HepG2 (cell line): ENCODE data around the gene SLC43A1. TPM values are rescaled to one million over a fixed set of nuclear protein-coding genes. Genes with fewer than 3 reads are reported as not detected.

Source experiments
- CBX5 ChIP-seq: sonication (generic); formaldehyde crosslinking; IDR thresholded peaks from 2 replicates; pipeline ENCODE4 v1.4.0; 2020; ENCODE audit warnings: missing genetic modification reagents, borderline replicate concordance
- CEBPZ ChIP-seq: IDR thresholded peaks from 2 replicates; pipeline ENCODE4 v1.6.1; 2012; ENCODE audit warnings: low read length, improper control_type of control experiment
- GZF1 ChIP-seq: sonication (generic); formaldehyde crosslinking; IDR thresholded peaks from 2 replicates; pipeline ENCODE4 v1.5.1; 2020; ENCODE audit warnings: mild to moderate bottlenecking, missing genetic modification reagents
- HDAC1 ChIP-seq: sonication (generic); formaldehyde crosslinking; IDR thresholded peaks from 2 replicates; pipeline ENCODE4 v1.5.1; 2020; ENCODE audit warnings: mild to moderate bottlenecking, missing genetic modification reagents
- HNF4G ChIP-seq, 2 experiments: sonication (generic) in 1 of 2; formaldehyde crosslinking in 1 of 2; IDR thresholded peaks; 2 replicates each; pipeline versions ENCODE4 v1.4.0 to v1.6.1; 2011 to 2020; ENCODE audit warnings: borderline replicate concordance in 2 of 2, low read depth in 2 of 2, mild to moderate bottlenecking in 2 of 2, low read length in 1 of 2, missing genetic modification reagents in 1 of 2, moderate library complexity in 1 of 2
- MED1 ChIP-seq: sonication (generic); formaldehyde crosslinking; IDR thresholded peaks from 2 replicates; pipeline ENCODE4 v1.4.0; 2020; ENCODE audit warnings: missing genetic modification reagents
- MXD4 ChIP-seq: IDR thresholded peaks from 2 replicates; pipeline ENCODE4 v1.6.1; 2016; ENCODE audit warnings: mild to moderate bottlenecking, missing biosample characterization, missing genetic modification reagents
- RAD21 ChIP-seq: fragments of 450-650 bp; formaldehyde crosslinking; IDR thresholded peaks from 2 replicates; pipeline ENCODE4 v1.5.0; 2020; ENCODE audit warnings: mild to moderate bottlenecking
- REL ChIP-seq: sonication (generic); formaldehyde crosslinking; conservative IDR thresholded peaks from 2 replicates; pipeline ENCODE4 v1.8.0; 2022; ENCODE audit warnings: mild to moderate bottlenecking, missing genetic modification reagents, moderate library complexity
- TIGD3 ChIP-seq: sonication (generic); formaldehyde crosslinking; IDR thresholded peaks from 2 replicates; pipeline ENCODE4 v1.5.1; 2020; ENCODE audit warnings: mild to moderate bottlenecking, missing genetic modification reagents, borderline replicate concordance
- ZFP41 ChIP-seq: sonication (generic); formaldehyde crosslinking; IDR thresholded peaks from 2 replicates; pipeline ENCODE4 v1.4.0; 2020; ENCODE audit warnings: mild to moderate bottlenecking, missing genetic modification reagents, borderline replicate concordance
- ZNF382 ChIP-seq: sonication (generic); formaldehyde crosslinking; IDR thresholded peaks from 2 replicates; pipeline ENCODE4 v1.5.0; 2020; ENCODE audit warnings: missing genetic modification reagents, mild to moderate bottlenecking, borderline replicate concordance
- ZNF556 ChIP-seq: sonication (generic); formaldehyde crosslinking; IDR thresholded peaks from 2 replicates; pipeline ENCODE4 v1.4.0; 2020; ENCODE audit warnings: mild to moderate bottlenecking, missing genetic modification reagents, borderline replicate concordance
- ZNF775 ChIP-seq: sonication (generic); formaldehyde crosslinking; IDR thresholded peaks from 2 replicates; pipeline ENCODE4 v1.4.0; 2020; ENCODE audit warnings: missing genetic modification reagents, mild to moderate bottlenecking, moderate library complexity, borderline replicate concordance
- polyA plus RNA-seq, 8 experiments: library from polyadenylated mRNA; depleted of rRNA in 3 of 8; stranded (reverse) in 7 of 8; unstranded in 1 of 8; fragments of >200 nt; fragmentation: Illumina TruSeq in 4 of 8; extraction: Trizol in 4 of 8; gene quantifications; 2 replicates each; pipeline versions ENCODE4 v1.2.1 to v1.2.3, GENCODE V29; 2011 to 2016; ENCODE audit warnings: low read depth in 4 of 8, missing spikeins in 1 of 8, mixed read lengths in 1 of 8; ENCODE audit not compliant: insufficient read depth in 1 of 8
- total RNA-seq, 5 experiments: library from RNA; depleted of rRNA; stranded (reverse); fragments of >200 nt; fragmentation: Illumina TruSeq; extraction: Trizol; gene quantifications; 2 replicates each; pipeline ENCODE4 v1.2.3, GENCODE V29; 2016; ENCODE audit warnings: low read depth in 1 of 5
- TF ChIP-seq, protein P1 (sequence below): sonication (generic); formaldehyde crosslinking; conservative IDR thresholded peaks from 2 replicates; pipeline ENCODE4 v1.4.0; 2020; ENCODE audit warnings: mild to moderate bottlenecking, missing genetic modification reagents, moderate library complexity
- TF ChIP-seq, protein P2 (sequence below): IDR thresholded peaks from 2 replicates; pipeline ENCODE4 v1.6.1; 2016; ENCODE audit warnings: mild to moderate bottlenecking, missing biosample characterization, missing genetic modification reagents

SLC43A1 gene
- total and polyA plus RNA-seq, 2 of the 13 experiments (the other 11 are each of a cell fraction or from before 2014, with no cell fraction given) = 72.3 to 87.6 TPM

GRCh38 chr11:57508341-57509170 lies 6.9 kb downstream of the SLC43A1 start (continued):
- TF ChIP-seq TIGD3 = no peak
- TF ChIP-seq, protein P1, sequence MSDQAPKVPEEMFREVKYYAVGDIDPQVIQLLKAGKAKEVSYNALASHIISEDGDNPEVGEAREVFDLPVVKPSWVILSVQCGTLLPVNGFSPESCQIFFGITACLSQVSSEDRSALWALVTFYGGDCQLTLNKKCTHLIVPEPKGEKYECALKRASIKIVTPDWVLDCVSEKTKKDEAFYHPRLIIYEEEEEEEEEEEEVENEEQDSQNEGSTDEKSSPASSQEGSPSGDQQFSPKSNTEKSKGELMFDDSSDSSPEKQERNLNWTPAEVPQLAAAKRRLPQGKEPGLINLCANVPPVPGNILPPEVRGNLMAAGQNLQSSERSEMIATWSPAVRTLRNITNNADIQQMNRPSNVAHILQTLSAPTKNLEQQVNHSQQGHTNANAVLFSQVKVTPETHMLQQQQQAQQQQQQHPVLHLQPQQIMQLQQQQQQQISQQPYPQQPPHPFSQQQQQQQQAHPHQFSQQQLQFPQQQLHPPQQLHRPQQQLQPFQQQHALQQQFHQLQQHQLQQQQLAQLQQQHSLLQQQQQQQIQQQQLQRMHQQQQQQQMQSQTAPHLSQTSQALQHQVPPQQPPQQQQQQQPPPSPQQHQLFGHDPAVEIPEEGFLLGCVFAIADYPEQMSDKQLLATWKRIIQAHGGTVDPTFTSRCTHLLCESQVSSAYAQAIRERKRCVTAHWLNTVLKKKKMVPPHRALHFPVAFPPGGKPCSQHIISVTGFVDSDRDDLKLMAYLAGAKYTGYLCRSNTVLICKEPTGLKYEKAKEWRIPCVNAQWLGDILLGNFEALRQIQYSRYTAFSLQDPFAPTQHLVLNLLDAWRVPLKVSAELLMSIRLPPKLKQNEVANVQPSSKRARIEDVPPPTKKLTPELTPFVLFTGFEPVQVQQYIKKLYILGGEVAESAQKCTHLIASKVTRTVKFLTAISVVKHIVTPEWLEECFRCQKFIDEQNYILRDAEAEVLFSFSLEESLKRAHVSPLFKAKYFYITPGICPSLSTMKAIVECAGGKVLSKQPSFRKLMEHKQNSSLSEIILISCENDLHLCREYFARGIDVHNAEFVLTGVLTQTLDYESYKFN (CRISPR knock-in tag) = 0 out of 2 replicates have a peak, but pooled peaks have one; percentile 22
- no peak for TF ChIP-seq HDAC1 (CRISPR knock-in tag)
- no peak for TF ChIP-seq GZF1
- no peak for TF ChIP-seq HNF4G (IDR thresholded peaks at IDR 0.05; ENCODE audit: borderline replicate concordance, low read depth, low read length)
- no peak for TF ChIP-seq HNF4G (CRISPR knock-in tag; IDR thresholded peaks at IDR 0.05; ENCODE audit: borderline replicate concordance, low read depth)
- TF ChIP-seq, protein P2, sequence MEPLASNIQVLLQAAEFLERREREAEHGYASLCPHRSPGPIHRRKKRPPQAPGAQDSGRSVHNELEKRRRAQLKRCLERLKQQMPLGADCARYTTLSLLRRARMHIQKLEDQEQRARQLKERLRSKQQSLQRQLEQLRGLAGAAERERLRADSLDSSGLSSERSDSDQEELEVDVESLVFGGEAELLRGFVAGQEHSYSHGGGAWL = no peak
- no peak for TF ChIP-seq CBX5
- TF ChIP-seq ZFP41 (CRISPR knock-in tag) = no peak
- no peak for TF ChIP-seq MXD4 (CRISPR knock-in tag)
- no peak for TF ChIP-seq ZNF775 (CRISPR knock-in tag)
- TF ChIP-seq RAD21 (CRISPR knock-in tag) = no peak
- no peak for TF ChIP-seq ZNF382 (CRISPR knock-in tag)
- no peak for TF ChIP-seq CEBPZ
- TF ChIP-seq MED1 (CRISPR knock-in tag) = 0 out of 2 replicates have a peak, but pooled peaks have one; percentile 25
- TF ChIP-seq REL (CRISPR knock-in tag) = no peak
- no peak for TF ChIP-seq ZNF556 (CRISPR knock-in tag)
